Hematopoietic multipotent progenitor cell treated with erythropoietin and hydrocortisone succinate and interleukin-3 and kit ligand, for 4 days (in vitro differentiated cells): ENCODE measurements around the gene ZBTB45.
"Not testable (repeated sequence)": the region's sequence is repeated elsewhere in the genome, so short reads cannot be mapped to it uniquely, and the experiment has no call there.

Experiments used
- DNase-seq: peaks from one replicate; pipeline ENCODE4 v3.0.0-alpha.2; 2015

Gene ZBTB45

DNA sequence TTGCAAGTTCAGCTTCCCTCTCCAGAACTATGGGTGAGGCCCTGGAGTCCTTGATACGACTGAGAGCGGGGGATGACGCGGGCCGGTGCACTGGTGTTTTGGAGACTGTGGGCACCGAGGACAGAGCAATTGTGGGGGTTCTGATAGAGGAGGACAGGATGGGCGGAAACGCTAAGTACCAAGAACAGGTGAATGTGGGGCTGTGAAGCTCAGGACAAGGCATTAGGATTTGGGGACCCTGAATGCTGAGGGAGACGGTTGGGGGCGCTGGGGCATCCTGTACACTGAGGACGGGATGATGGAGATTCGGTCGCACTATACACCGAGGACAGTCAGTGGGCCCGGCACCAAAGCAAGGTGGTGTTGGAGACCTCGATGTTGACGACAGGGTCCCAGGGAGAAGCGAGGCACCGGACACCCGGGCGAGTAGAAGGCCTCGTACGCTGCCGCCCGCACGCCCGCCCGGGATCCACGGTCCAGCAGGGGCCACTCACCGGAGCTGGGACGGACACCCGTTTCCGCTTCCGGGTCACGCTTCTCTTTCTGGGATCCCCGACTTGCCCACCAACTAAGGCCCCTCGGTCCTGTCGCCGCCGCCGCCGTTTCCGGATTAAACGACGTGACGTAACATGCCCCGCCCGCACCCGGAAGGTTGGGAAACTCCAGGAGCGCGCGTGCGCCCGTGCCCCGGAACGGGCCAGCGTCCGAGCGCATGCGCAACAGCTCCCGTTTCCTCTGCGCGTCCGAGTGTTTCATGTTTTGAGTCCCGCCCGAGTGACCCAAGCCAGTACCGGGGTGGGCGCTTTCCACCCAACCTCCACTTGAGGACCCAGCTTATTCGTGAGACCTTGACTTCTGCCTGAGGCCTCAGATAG, 35.1 kb upstream of the ZBTB45 start, which contains the start of gene CHMP2A:
Gene CHMP2A, minus strand, starts transcription at position 612 of the 875 bp plus-strand sequence. CDS start 893 bp downstream, outside the sequence.
- peak; percentile 98 for DNase-seq

DNA sequence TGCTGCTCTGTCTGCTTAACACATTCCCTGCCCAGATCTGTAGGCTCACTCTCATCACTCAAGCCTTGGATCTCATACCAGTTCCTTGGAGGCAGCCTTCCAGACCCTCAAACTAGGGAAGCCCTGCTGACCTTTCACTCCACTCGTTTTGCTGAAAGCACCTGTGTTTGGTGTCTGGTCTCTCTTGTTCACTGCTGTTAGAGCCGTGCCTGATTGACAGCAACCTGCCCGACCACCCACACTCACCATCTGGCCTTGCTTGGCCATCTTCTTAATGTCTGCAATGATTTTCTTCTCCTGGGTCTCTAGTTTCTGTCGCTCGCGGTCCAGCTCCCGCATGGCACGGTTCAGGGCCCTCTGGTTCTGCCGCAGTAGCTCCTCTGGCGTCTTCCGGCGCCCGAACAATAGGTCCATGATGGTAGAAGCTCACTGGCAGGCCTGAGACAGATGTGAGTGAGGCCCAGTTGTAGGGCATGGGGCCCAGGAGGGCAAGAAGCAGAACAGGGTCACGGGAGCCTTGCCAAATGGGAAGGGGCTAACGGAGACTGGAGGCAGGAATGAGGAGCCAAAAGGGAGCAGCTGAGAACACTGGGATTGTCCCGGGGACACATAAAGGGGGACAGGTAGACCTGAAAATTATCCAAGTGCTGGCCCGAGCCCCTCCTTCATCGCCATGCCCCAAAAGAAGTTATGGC, 34.3 kb upstream of the ZBTB45 start:
- no peak for DNase-seq

- no peak for DNase-seq
Measured at GRCh38 chr19:58552655-58553054, 33.0 kb upstream of the ZBTB45 start.

- DNase-seq = no peak
Measured at GRCh38 chr19:58551577-58552471, 32.2 kb upstream of the ZBTB45 start.

DNA sequence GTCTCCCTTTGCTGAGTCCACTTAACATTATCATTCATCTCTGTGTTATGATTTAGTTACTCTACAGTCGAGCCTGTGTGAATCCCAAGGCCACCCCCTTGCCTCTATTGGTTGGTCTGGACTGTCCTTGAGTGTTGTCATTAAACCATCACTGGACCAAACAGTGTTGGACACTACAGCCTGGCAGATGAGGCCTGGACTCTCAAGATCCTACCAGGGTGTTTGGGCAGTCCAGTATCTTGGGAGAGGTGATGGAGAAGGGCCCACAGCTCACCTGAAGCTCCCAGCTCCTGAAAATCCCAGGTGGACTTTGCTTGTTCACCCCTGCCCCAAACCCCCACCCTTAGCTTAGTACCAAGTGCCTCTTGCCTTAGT, 31.5 kb upstream of the ZBTB45 start:
- no peak for DNase-seq

DNA sequence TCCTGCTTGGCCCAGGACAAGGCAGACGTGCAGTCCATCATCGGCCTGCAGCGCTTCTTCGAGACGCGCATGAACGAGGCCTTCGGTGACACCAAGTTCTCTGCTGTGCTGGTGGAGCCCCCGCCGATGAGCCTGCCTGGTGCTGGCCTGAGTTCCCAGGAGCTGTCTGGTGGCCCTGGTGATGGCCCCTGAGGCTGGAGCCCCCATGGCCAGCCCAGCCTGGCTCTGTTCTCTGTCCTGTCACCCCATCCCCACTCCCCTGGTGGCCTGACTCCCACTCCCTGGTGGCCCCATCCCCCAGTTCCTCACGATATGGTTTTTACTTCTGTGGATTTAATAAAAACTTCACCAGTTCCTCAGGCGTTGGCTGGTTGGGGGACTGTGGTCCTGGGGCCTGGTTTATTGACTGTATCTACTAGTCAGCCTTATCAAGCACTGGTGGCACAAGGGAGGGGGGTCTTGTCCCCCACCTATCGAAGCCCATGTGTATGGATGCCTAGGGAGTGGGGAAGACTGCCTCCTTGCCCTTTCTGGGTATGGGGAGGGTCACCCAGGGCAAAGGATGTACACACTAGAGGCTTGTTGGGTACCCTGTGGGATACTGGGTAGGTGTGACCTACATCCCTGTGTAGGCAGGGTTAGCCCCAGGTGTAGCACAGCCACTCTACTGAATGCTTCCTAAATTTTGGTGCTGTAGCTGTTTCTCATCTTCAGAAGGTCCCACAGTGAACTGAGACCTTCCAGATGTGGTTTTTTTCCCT, 30.9 kb upstream of the ZBTB45 start:
- DNase-seq = no peak

DNA sequence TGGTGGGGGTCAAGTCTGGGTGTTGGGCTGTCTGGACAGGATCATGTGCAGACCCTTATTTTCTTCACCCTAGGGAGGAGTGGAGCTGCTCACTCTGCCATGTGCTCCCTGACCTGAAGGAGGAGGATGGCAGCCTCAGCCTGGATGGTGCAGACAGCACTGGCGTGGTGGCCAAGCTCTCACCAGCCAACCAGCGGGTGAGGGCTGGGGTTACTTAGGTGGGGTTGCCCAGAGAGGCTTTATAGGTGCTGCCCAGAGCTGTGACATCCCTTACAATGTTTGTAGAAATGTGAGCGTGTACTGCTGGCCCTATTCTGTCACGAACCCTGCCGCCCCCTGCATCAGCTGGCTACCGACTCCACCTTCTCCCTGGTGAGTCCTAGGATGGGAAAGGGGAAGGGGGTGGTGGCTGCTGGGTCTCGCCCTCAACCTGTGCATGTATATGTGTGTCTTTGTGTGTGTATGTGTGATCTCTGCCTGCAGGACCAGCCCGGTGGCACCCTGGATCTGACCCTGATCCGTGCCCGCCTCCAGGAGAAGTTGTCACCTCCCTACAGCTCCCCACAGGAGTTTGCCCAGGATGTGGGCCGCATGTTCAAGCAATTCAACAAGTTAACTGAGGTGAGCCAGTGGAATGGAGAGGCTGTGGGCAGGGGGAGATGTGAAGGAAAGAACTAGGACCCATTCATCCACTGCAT, 30.2 kb upstream of the ZBTB45 start:
- DNase-seq = no peak

GRCh38 chr19:58548859-58549663, 29.5 kb upstream of the ZBTB45 start:
- no peak for DNase-seq

- DNase-seq = no peak
Measured at GRCh38 chr19:58547323-58548312, 28.0 kb upstream of the ZBTB45 start.

GRCh38 chr19:58546019-58546530, 26.5 kb upstream of the ZBTB45 start:
- peak; percentile 63 for DNase-seq

GRCh38 chr19:58545286-58546018, 25.8 kb upstream of the ZBTB45 start:
- no peak for DNase-seq

GRCh38 chr19:58544591-58545285, 25.1 kb upstream of the ZBTB45 start:
- peak; percentile 80 for DNase-seq

DNA sequence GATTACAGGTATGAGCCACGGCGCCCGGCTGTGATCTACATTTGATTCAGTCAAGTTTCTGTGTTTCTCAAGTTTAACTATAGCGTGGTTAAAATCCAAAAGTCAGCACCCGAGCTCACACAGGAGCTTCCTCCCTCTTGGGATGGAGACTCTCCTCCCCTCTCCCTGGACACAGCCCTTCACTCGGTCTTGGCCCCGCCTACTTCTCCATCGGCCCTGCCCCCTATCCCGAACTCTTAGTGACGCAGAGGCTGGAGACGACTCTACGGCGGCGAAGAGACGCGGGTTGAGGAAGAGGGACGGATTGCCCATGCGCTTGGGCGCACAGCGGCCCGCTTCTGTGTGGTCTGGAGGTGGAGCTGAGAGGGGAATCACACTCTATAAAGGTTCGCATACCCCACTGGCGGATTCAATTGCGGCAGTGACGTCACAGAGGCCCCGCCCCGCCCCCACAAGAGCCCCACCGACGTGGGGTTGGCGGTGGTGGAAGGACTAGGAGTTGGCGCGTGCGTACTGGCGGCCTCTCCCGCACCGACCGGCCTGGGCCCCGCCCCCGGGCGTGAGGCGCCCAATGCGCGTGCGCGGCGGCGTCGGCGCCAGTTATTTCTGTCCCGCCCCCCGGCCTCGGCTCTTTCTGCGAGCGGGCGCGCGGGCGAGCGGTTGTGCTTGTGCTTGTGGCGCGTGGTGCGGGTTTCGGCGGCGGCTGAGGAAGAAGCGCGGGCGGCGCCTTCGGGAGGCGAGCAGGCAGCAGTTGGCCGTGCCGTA, 24.4 kb upstream of the ZBTB45 start, which contains the start of gene TRIM28:
Gene TRIM28, plus strand, starts transcription at position 239 of the 765 bp plus-strand sequence. CDS start 694 bp downstream, outside the sequence.
- DNase-seq = peak; percentile 100

GRCh38 chr19:58542641-58543372, 23.2 kb upstream of the ZBTB45 start:
- not testable (repeated sequence) for DNase-seq

DNA sequence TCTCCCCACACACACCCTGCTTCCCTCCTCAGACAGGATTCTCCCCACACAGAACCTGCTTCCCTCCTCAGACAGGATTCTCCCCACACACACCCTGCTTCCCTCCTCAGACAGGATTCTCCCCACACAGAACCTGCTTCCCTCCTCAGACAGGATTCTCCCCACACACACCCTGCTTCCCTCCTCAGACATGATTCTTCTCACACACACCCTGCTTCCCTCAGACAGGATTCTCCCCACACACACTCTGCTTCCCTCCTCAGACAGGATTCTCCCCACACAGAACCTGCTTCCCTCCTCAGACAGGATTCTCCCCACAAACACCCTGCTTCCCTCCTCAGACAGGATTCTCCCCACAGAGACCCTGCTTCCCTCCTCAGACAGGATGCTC, 19.6 kb upstream of the ZBTB45 start:
- DNase-seq = not testable (repeated sequence)
